Measurements from ENCODE around the gene DACH2.
"Not testable (repeated sequence)": the region's sequence is repeated elsewhere in the genome, so short reads cannot be mapped to it uniquely, and the experiment has no call there.

The DACH2 gene

GRCh38 chrX:86148024-86148511, at the start of gene DACH2:
Gene DACH2, plus strand, starts transcription at chrX:86148451.
- DNase-seq (ENCODE audit: low read depth in 2 of 2) = peak; percentile 22 to 23

- no peak for DNase-seq (ENCODE audit: low read depth in 2 of 2)
Measured at GRCh38 chrX:86102341-86102740, 45.9 kb upstream of the DACH2 start.

- no peak for DNase-seq (ENCODE audit: low read depth in 2 of 2)
Measured at GRCh38 chrX:86103061-86103460, 45.2 kb upstream of the DACH2 start.

- no peak for DNase-seq (ENCODE audit: low read depth in 2 of 2)
Measured at GRCh38 chrX:86104526-86104925, 43.7 kb upstream of the DACH2 start.

GRCh38 chrX:86121916-86122315, 26.3 kb upstream of the DACH2 start:
- no peak for DNase-seq (ENCODE audit: low read depth in 2 of 2)

GRCh38 chrX:86133761-86134160, 14.5 kb upstream of the DACH2 start:
- no peak for DNase-seq (ENCODE audit: low read depth in 2 of 2)

- DNase-seq (ENCODE audit: low read depth in 2 of 2) = no peak
Measured at GRCh38 chrX:86137071-86137470, 11.2 kb upstream of the DACH2 start.

- DNase-seq (ENCODE audit: low read depth in 2 of 2) = no peak
Measured at GRCh38 chrX:86141786-86142185, 6.5 kb upstream of the DACH2 start.

- no peak for DNase-seq (ENCODE audit: low read depth in 2 of 2)
Measured at GRCh38 chrX:86146102-86146501, 2.1 kb upstream of the DACH2 start.

GRCh38 chrX:86148594-86148993, 343 bp downstream of the DACH2 start:
- DNase-seq (ENCODE audit: low read depth in 2 of 2) = no peak

GRCh38 chrX:86149119-86149518, 868 bp downstream of the DACH2 start:
- DNase-seq (ENCODE audit: low read depth in 2 of 2) = no peak

- no peak for DNase-seq (ENCODE audit: low read depth in 2 of 2)
Measured at GRCh38 chrX:86154553-86154952, 6.3 kb downstream of the DACH2 start.

- no peak for DNase-seq (ENCODE audit: low read depth in 2 of 2)
Measured at GRCh38 chrX:86171366-86171765, 23.1 kb downstream of the DACH2 start.

GRCh38 chrX:86178906-86179305, 30.7 kb downstream of the DACH2 start:
- no peak for DNase-seq (ENCODE audit: low read depth in 2 of 2)

- not testable (repeated sequence) for DNase-seq (ENCODE audit: low read depth in 2 of 2)
Measured at GRCh38 chrX:86181325-86181724, 33.1 kb downstream of the DACH2 start.

- DNase-seq (ENCODE audit: low read depth in 2 of 2) = no peak
Measured at GRCh38 chrX:86192827-86193226, 44.6 kb downstream of the DACH2 start.

- DNase-seq (ENCODE audit: low read depth in 2 of 2) = no peak
Measured at GRCh38 chrX:86194758-86195157, 46.5 kb downstream of the DACH2 start.

- DNase-seq (ENCODE audit: low read depth in 2 of 2) = no peak
Measured at GRCh38 chrX:86195343-86195742, 47.1 kb downstream of the DACH2 start.

- no peak for DNase-seq (ENCODE audit: low read depth in 2 of 2)
Measured at GRCh38 chrX:86197815-86198214, 49.6 kb downstream of the DACH2 start.

GRCh38 chrX:86210772-86211171, 62.5 kb downstream of the DACH2 start:
- DNase-seq (ENCODE audit: low read depth in 2 of 2) = no peak

- no peak for DNase-seq (ENCODE audit: low read depth in 2 of 2)
Measured at GRCh38 chrX:86215260-86215659, 67.0 kb downstream of the DACH2 start.

- DNase-seq (ENCODE audit: low read depth in 2 of 2) = no peak
Measured at GRCh38 chrX:86237482-86237881, 89.2 kb downstream of the DACH2 start.

- DNase-seq (ENCODE audit: low read depth in 2 of 2) = no peak
Measured at GRCh38 chrX:86241547-86241946, 93.3 kb downstream of the DACH2 start.

- no peak for DNase-seq (ENCODE audit: low read depth in 2 of 2)
Measured at GRCh38 chrX:86263526-86263925, 115.3 kb downstream of the DACH2 start.

GRCh38 chrX:86295293-86295692, 147.0 kb downstream of the DACH2 start:
- DNase-seq (ENCODE audit: low read depth in 2 of 2) = no peak

Data from fibroblast of skin of left quadriceps (primary cell).